Liver (tissue), 9 donors: Measurements from ENCODE around the gene SH3TC2. TPM values are rescaled to one million over a fixed set of nuclear protein-coding genes. Genes with fewer than 3 reads are reported as not detected.

ENCODE experiments used
- DNase-seq: peaks from one replicate; pipeline ENCODE4 v3.0.0-alpha.2; 2017; ENCODE audit warnings: low spot score
- H3K27ac ChIP-seq, 2 donors: one replicate each; pipeline ENCODE4 v1.7.0; 2013; ENCODE audit warnings: inconsistent platforms in 2 of 2, low read length in 2 of 2, control low read depth in 1 of 2, low read depth in 1 of 2, mild to moderate bottlenecking in 1 of 2
- H3K27me3 ChIP-seq, 4 donors: one replicate each; pipeline versions ENCODE4 v1.6.1 to v1.7.0; 2013; ENCODE audit warnings: low read length in 3 of 4, inconsistent platforms in 1 of 4, mild to moderate bottlenecking in 1 of 4, moderate library complexity in 1 of 4; ENCODE audit not compliant: control insufficient read depth in 4 of 4, insufficient read depth in 4 of 4
- H3K36me3 ChIP-seq, 4 donors: one replicate each; pipeline versions ENCODE4 v1.6.1 to v1.7.0; 2013; ENCODE audit warnings: low read length in 3 of 4, mild to moderate bottlenecking in 3 of 4, low read depth in 1 of 4, moderate library complexity in 1 of 4; ENCODE audit not compliant: control insufficient read depth in 4 of 4, insufficient read depth in 3 of 4
- H3K4me1 ChIP-seq, 4 donors: one replicate each; pipeline versions ENCODE4 v1.6.1 to v1.7.0; 2013; ENCODE audit warnings: low read length in 3 of 4, mild to moderate bottlenecking in 3 of 4, moderate library complexity in 1 of 4; ENCODE audit not compliant: control insufficient read depth in 4 of 4, insufficient read depth in 4 of 4
- H3K4me3 ChIP-seq, 3 donors: one replicate each; pipeline versions ENCODE4 v1.6.1 to v1.7.0; 2013; ENCODE audit warnings: low read length in 3 of 3, control low read depth in 1 of 3, low read depth in 1 of 3, mild to moderate bottlenecking in 1 of 3
- H3K9ac ChIP-seq, 2 donors: one replicate each; pipeline ENCODE4 v1.7.0; 2013; ENCODE audit warnings: low read length in 2 of 2, mild to moderate bottlenecking in 2 of 2, moderate library complexity in 2 of 2, control low read depth in 1 of 2, low read depth in 1 of 2
- H3K9me3 ChIP-seq, 4 donors: one replicate each; pipeline versions ENCODE4 v1.6.1 to v1.7.0; 2013; ENCODE audit warnings: low read length in 3 of 4; ENCODE audit not compliant: control insufficient read depth in 4 of 4
- CTCF ChIP-seq: fragments of 150-350 bp; IDR thresholded peaks from 2 replicates; pipeline ENCODE4 v1.5.1; 2017; ENCODE audit warnings: improper control_type of control experiment, low read depth, low read length; ENCODE audit not compliant: missing input control
- EGR1 ChIP-seq, 2 donors: IDR thresholded peaks; 2 replicates each; pipeline ENCODE4 v1.6.1; 2016 to 2018; ENCODE audit warnings: antibody characterized with exemption in 2 of 2, low read depth in 2 of 2
- FOXA1 ChIP-seq: IDR thresholded peaks from 2 replicates; pipeline ENCODE4 v1.6.1; 2016; ENCODE audit warnings: antibody characterized with exemption
- FOXA2 ChIP-seq: IDR thresholded peaks from 2 replicates; pipeline ENCODE4 v1.6.1; 2016; ENCODE audit warnings: antibody characterized with exemption
- GABPA ChIP-seq, 2 donors: IDR thresholded peaks in 1 of 2; conservative IDR thresholded peaks in 1 of 2; 2 replicates each; pipeline ENCODE4 v1.6.1; 2016; ENCODE audit warnings: antibody characterized with exemption in 2 of 2, mild to moderate bottlenecking in 1 of 2, moderate library complexity in 1 of 2
- HNF4A ChIP-seq, 2 donors: conservative IDR thresholded peaks; 2 replicates each; pipeline ENCODE4 v1.6.1; 2016; ENCODE audit warnings: antibody characterized with exemption in 2 of 2, mild to moderate bottlenecking in 2 of 2
- HNF4G ChIP-seq: IDR thresholded peaks from 2 replicates; pipeline ENCODE4 v1.6.1; 2016; ENCODE audit warnings: antibody characterized with exemption
- JUND ChIP-seq, 2 donors: IDR thresholded peaks; 2 replicates each; pipeline ENCODE4 v1.6.1; 2016; ENCODE audit warnings: antibody characterized with exemption in 2 of 2
- NR2F2 ChIP-seq: IDR thresholded peaks from 2 replicates; pipeline ENCODE4 v1.6.1; 2016; ENCODE audit warnings: antibody characterized with exemption
- REST ChIP-seq: IDR thresholded peaks from 2 replicates; pipeline ENCODE4 v1.6.1; 2016; ENCODE audit warnings: antibody characterized with exemption, mild to moderate bottlenecking
- RXRA ChIP-seq, 2 donors: IDR thresholded peaks; 2 replicates each; pipeline ENCODE4 v1.6.1; 2017 to 2018; ENCODE audit warnings: antibody characterized with exemption in 2 of 2, mild to moderate bottlenecking in 1 of 2
- SP1 ChIP-seq: IDR thresholded peaks from 2 replicates; pipeline ENCODE4 v1.6.1; 2018; ENCODE audit warnings: antibody characterized with exemption, mild to moderate bottlenecking
- TAF1 ChIP-seq: conservative IDR thresholded peaks from 2 replicates; pipeline ENCODE4 v1.6.1; 2016; ENCODE audit warnings: antibody characterized with exemption, mild to moderate bottlenecking
- YY1 ChIP-seq: IDR thresholded peaks from 2 replicates; pipeline ENCODE4 v1.6.1; 2016; ENCODE audit warnings: antibody characterized with exemption, mild to moderate bottlenecking
- ZBTB33 ChIP-seq: IDR thresholded peaks from 2 replicates; pipeline ENCODE4 v1.6.1; 2016; ENCODE audit warnings: antibody characterized with exemption
- WGBS: extraction: QIAGEN DNeasy Blood & Tissue Kit; methylation state at CpG from one replicate; pipeline ENCODE4 v1.1.7; 2013; 5-methylcytosine and 5-hydroxymethylcytosine counted together
- polyA plus RNA-seq, 2 donors: library from polyadenylated mRNA; stranded (reverse) in 1 of 2; unstranded in 1 of 2; fragments of 200-250 nt in 1 of 2; fragments of >200 nt in 1 of 2; fragmentation: Nextera tagmentation in 1 of 2; extraction: Ambion mirVana in 1 of 2; gene quantifications; one replicate each; pipeline versions ENCODE4 v1.2.1 to v1.2.3, GENCODE V29; 2013 to 2015
- total RNA-seq, 2 donors: library from RNA; depleted of rRNA; stranded (reverse); fragments of >200 nt; gene quantifications; one replicate each; pipeline ENCODE4 v1.2.3, GENCODE V29; 2014
- donor health status: healthy.
- donor health status: healthy.
- donor health status: healthy.
- donor health status: healthy.
- donor health status: healthy.

The SH3TC2 gene
- total and polyA plus RNA-seq, 4 donors = 0.31 to 6.2 (median 0.57) TPM

- TF ChIP-seq ZBTB33 (no peak), GABPA (IDR thresholded peaks at IDR 0.05 in 1 of 2, conservative IDR thresholded peaks at IDR 0.05 in 1 of 2) (no peak), HNF4G (no peak), EGR1 (IDR thresholded peaks at IDR 0.05; ENCODE audit: low read depth in 2 of 2) (no peak), YY1 (no peak), RXRA (IDR thresholded peaks at IDR 0.05) (no peak), FOXA1 (no peak), REST (no peak), SP1 (peak; percentile 20), TAF1 (no peak), JUND (IDR thresholded peaks at IDR 0.05) (peak; percentile 17 to 57), HNF4A (conservative IDR thresholded peaks at IDR 0.05) (no peak), NR2F2 (peak; percentile 85)
- H3K4me1 ChIP-seq = no peaks in the 10 kb centered on the region
- H3K9ac ChIP-seq = no peak overlapping the region
- H3K4me3 ChIP-seq = no peak overlapping the region
- no peaks in the 10 kb centered on the region for H3K36me3 ChIP-seq
- H3K9me3 ChIP-seq = peaks cover 0 to 1% (median 0%) of the 10 kb centered on the region in 4 donors
- H3K27ac ChIP-seq = peak overlapping the region; percentile 28 to 55
- 72% methylated on average over 3 of the region's 3 CpGs for WGBS
- no peak for DNase-seq
- no peaks in the 10 kb centered on the region for H3K27me3 ChIP-seq
Observed at GRCh38 chr5:149062371-149063016, 368 bp downstream of the SH3TC2 start.

GRCh38 chr5:149061341-149061740 is 1.5 kb downstream of the SH3TC2 start:
- Histone ChIP-seq H3K27me3 (no peaks in the 10 kb centered on the region), H3K36me3 (no peaks in the 10 kb centered on the region), H3K9me3 (peaks cover 0 to 2% (median 0%) of the 10 kb centered on the region in 4 donors), H3K27ac (no peak overlapping the region), H3K4me3 (no peak overlapping the region), H3K9ac (no peak overlapping the region), H3K4me1 (no peaks in the 10 kb centered on the region)
- DNase-seq = no peak
- WGBS = 84% methylated on average over 4 of the region's 4 CpGs
- TF ChIP-seq SP1 (no peak), GABPA (IDR thresholded peaks at IDR 0.05 in 1 of 2, conservative IDR thresholded peaks at IDR 0.05 in 1 of 2) (no peak), YY1 (no peak), ZBTB33 (no peak), CTCF (no peak), HNF4A (conservative IDR thresholded peaks at IDR 0.05) (no peak), EGR1 (IDR thresholded peaks at IDR 0.05; ENCODE audit: low read depth in 2 of 2) (no peak), HNF4G (no peak), FOXA2 (no peak)
